Measurements from ENCODE around the gene VWA5B1.

Gene VWA5B1

GRCh38 chr1:20318971-20319370, 28.3 kb downstream of the VWA5B1 start:
- no peak for TF ChIP-seq EZH2 (optimal IDR thresholded peaks at IDR 0.05; ENCODE audit: low read depth, low read length)
- no peak for TF ChIP-seq CTCF (IDR thresholded peaks at IDR 0.05; ENCODE audit: low read length)
- TF ChIP-seq EZH2phosphoT487 (IDR thresholded peaks at IDR 0.05; ENCODE audit: low read length): no peak

GRCh38 chr1:20319456-20320220, 29.0 kb downstream of the VWA5B1 start:
- no peak overlapping the region for H3K27ac ChIP-seq (ENCODE audit: low read length)
- H3K4me3 ChIP-seq (ENCODE audit: low read length): no peak overlapping the region
- peaks cover 98% of the 10 kb centered on the region for H3K27me3 ChIP-seq (replicated peaks; ENCODE audit: insufficient read depth, low read length)
- no peaks in the 10 kb centered on the region for H3F3A ChIP-seq (ENCODE audit: insufficient read depth, low read length)
- no peaks in the 10 kb centered on the region for H3K36me3 ChIP-seq (replicated peaks; ENCODE audit: insufficient read depth, low read length)
- no peak overlapping the region for H3K9ac ChIP-seq (ENCODE audit: low read length)
- no peaks in the 10 kb centered on the region; the same call in 1 of the 2 replicates for H3K4me1 ChIP-seq (ENCODE audit: low read length)
- no peak overlapping the region for H2AFZ ChIP-seq (ENCODE audit: low read length)
- no peak overlapping the region for H3K4me2 ChIP-seq (ENCODE audit: low read depth, low read length)
- no peaks in the 10 kb centered on the region for H3K9me3 ChIP-seq (replicated peaks; ENCODE audit: insufficient read depth, low read length)
- no peaks in the 10 kb centered on the region for H4K20me1 ChIP-seq (ENCODE audit: insufficient read depth, low read length)
- no peak for DNase-seq
- TF ChIP-seq CTCF (IDR thresholded peaks at IDR 0.05; ENCODE audit: low read length): no peak
- TF ChIP-seq EZH2 (optimal IDR thresholded peaks at IDR 0.05; ENCODE audit: low read depth, low read length): no peak
- TF ChIP-seq EZH2phosphoT487 (IDR thresholded peaks at IDR 0.05; ENCODE audit: low read length): no peak
- no peaks in the 10 kb centered on the region for H3K79me2 ChIP-seq (ENCODE audit: low read length)
- no peaks in the 10 kb centered on the region for H3K9me2 ChIP-seq (replicated peaks; ENCODE audit: insufficient read depth, low read length)

More at GRCh38 chr1:20318971-20319370, 28.3 kb downstream of the VWA5B1 start:
- H3K9me2 ChIP-seq (replicated peaks; ENCODE audit: insufficient read depth, low read length): no peaks in the 10 kb centered on the region
- no peak overlapping the region for H3K27ac ChIP-seq (ENCODE audit: low read length)
- no peaks in the 10 kb centered on the region; the same call in 1 of the 2 replicates for H3K4me1 ChIP-seq (ENCODE audit: low read length)
- H3K36me3 ChIP-seq (replicated peaks; ENCODE audit: insufficient read depth, low read length): no peaks in the 10 kb centered on the region
- H4K20me1 ChIP-seq (ENCODE audit: insufficient read depth, low read length): no peaks in the 10 kb centered on the region
- no peaks in the 10 kb centered on the region for H3K9me3 ChIP-seq (replicated peaks; ENCODE audit: insufficient read depth, low read length)
- no peak overlapping the region for H3K9ac ChIP-seq (ENCODE audit: low read length)
- no peak overlapping the region for H3K4me3 ChIP-seq (ENCODE audit: low read length)
- H3K27me3 ChIP-seq (replicated peaks; ENCODE audit: insufficient read depth, low read length): peaks cover 98% of the 10 kb centered on the region
- H3K79me2 ChIP-seq (ENCODE audit: low read length): no peaks in the 10 kb centered on the region
- H2AFZ ChIP-seq (ENCODE audit: low read length): no peak overlapping the region
- no peak for DNase-seq
- no peaks in the 10 kb centered on the region for H3F3A ChIP-seq (ENCODE audit: insufficient read depth, low read length)
- H3K4me2 ChIP-seq (ENCODE audit: low read depth, low read length): no peak overlapping the region

- no peaks in the 10 kb centered on the region; the same call in 1 of the 2 replicates for H3K4me1 ChIP-seq (ENCODE audit: low read length)
- TF ChIP-seq CTCF (IDR thresholded peaks at IDR 0.05; ENCODE audit: low read length) (no peak), EZH2 (optimal IDR thresholded peaks at IDR 0.05; ENCODE audit: low read depth, low read length) (no peak), EZH2phosphoT487 (IDR thresholded peaks at IDR 0.05; ENCODE audit: low read length) (no peak)
- no peak overlapping the region for H3K4me3 ChIP-seq (ENCODE audit: low read length)
- no peaks in the 10 kb centered on the region for H3K79me2 ChIP-seq (ENCODE audit: low read length)
- no peaks in the 10 kb centered on the region for H3K9me2 ChIP-seq (replicated peaks; ENCODE audit: insufficient read depth, low read length)
- H3K9me3 ChIP-seq (replicated peaks; ENCODE audit: insufficient read depth, low read length): no peaks in the 10 kb centered on the region
- H3K36me3 ChIP-seq (replicated peaks; ENCODE audit: insufficient read depth, low read length): no peaks in the 10 kb centered on the region
- no peak overlapping the region for H3K4me2 ChIP-seq (ENCODE audit: low read depth, low read length)
- no peak for DNase-seq
- no peak overlapping the region for H3K27ac ChIP-seq (ENCODE audit: low read length)
- H3K27me3 ChIP-seq (replicated peaks; ENCODE audit: insufficient read depth, low read length): peaks cover 98% of the 10 kb centered on the region
- H2AFZ ChIP-seq (ENCODE audit: low read length): no peak overlapping the region
- no peaks in the 10 kb centered on the region for H4K20me1 ChIP-seq (ENCODE audit: insufficient read depth, low read length)
- no peaks in the 10 kb centered on the region for H3F3A ChIP-seq (ENCODE audit: insufficient read depth, low read length)
- H3K9ac ChIP-seq (ENCODE audit: low read length): no peak overlapping the region
Observed at GRCh38 chr1:20320704-20321103, 30.0 kb downstream of the VWA5B1 start.
